ENCODE measurements around the gene KSR2. TPM values are rescaled to one million over a fixed set of nuclear protein-coding genes. Genes with fewer than 3 reads are reported as not detected.

KSR2 gene
- total RNA-seq, 1 donor from 2014 or later, result 0.30 TPM

DNA sequence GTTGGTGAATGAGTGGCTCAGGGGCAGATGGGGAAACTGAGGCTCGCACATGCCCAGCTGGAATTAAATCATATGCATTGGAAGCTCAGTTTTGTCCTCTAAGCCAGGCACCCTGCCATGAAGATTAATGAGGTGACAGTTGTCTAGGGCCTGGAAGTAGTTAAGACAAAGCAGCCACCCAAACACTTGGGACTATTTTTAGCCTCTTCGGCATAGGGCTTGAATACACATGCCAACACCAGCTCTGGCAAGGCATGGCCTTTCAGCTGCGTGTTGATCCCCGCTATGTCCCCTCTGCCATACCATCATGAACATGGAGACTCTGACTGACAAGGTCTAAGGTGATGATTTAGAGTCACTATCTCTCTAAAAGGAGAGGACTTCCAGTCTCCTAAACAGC lies 250.2 kb downstream of the KSR2 start:
- no peak for DNase-seq (ENCODE audit: low spot score)
- Histone ChIP-seq H3K79me2 (ENCODE audit: low read depth) (no peaks in the 10 kb centered on the region), H3K9me3 (ENCODE audit: low read depth) (no peaks in the 10 kb centered on the region), H3K36me3 (no peaks in the 10 kb centered on the region), H3K27ac (no peak overlapping the region), H3K4me3 (no peak overlapping the region), H3K27me3 (no peaks in the 10 kb centered on the region), H3F3A (ENCODE audit: low read depth) (no peaks in the 10 kb centered on the region), H3K9ac (no peak overlapping the region), H4K20me1 (ENCODE audit: low read depth) (no peaks in the 10 kb centered on the region), H3K4me1 (no peaks in the 10 kb centered on the region), H3K4me2 (no peak overlapping the region), H2AFZ (replicated peaks) (no peak overlapping the region)
- Mint-ChIP-seq H3K27me3 (ENCODE audit: insufficient read depth, low read depth) (no peaks in the 10 kb centered on the region), H3K36me3 (no peaks in the 10 kb centered on the region), H3K27ac (no peak overlapping the region), H3K4me3 (no peak overlapping the region), H3K4me1 (no peaks in the 10 kb centered on the region), H3K9me3 (no peaks in the 10 kb centered on the region)
- TF ChIP-seq, protein P1, sequence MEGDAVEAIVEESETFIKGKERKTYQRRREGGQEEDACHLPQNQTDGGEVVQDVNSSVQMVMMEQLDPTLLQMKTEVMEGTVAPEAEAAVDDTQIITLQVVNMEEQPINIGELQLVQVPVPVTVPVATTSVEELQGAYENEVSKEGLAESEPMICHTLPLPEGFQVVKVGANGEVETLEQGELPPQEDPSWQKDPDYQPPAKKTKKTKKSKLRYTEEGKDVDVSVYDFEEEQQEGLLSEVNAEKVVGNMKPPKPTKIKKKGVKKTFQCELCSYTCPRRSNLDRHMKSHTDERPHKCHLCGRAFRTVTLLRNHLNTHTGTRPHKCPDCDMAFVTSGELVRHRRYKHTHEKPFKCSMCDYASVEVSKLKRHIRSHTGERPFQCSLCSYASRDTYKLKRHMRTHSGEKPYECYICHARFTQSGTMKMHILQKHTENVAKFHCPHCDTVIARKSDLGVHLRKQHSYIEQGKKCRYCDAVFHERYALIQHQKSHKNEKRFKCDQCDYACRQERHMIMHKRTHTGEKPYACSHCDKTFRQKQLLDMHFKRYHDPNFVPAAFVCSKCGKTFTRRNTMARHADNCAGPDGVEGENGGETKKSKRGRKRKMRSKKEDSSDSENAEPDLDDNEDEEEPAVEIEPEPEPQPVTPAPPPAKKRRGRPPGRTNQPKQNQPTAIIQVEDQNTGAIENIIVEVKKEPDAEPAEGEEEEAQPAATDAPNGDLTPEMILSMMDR (IDR thresholded peaks at IDR 0.05), result no peak
- TF ChIP-seq EZH2phosphoT487 (IDR thresholded peaks at IDR 0.05) (no peak), EZH2 (IDR thresholded peaks at IDR 0.05) (no peak)

DNA sequence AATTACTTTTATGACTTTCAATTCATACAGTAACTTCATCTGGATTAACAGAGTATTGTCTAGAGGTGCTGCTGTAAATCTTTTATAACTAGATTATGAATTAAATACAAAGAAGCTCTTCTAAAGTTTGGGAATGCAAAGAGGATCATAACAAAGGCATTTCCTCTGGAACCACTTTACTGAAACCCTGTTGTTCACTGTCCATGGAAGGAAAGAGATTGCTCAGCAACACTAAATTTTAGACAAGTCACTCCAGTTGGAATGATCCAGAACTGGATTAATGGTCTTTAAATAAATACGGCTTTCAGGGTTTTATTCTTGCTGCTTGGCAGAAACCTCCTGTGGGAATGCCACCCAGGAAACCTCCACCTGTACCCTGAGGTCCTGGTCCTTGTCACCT lies 250.6 kb downstream of the KSR2 start:
- Histone ChIP-seq H3K4me2 (no peak overlapping the region), H2AFZ (replicated peaks) (no peak overlapping the region), H3K4me3 (no peak overlapping the region), H3K9me3 (ENCODE audit: low read depth) (no peaks in the 10 kb centered on the region), H3K36me3 (no peaks in the 10 kb centered on the region), H3K4me1 (no peaks in the 10 kb centered on the region), H3K27ac (no peak overlapping the region), H3F3A (ENCODE audit: low read depth) (no peaks in the 10 kb centered on the region), H3K79me2 (ENCODE audit: low read depth) (no peaks in the 10 kb centered on the region), H4K20me1 (ENCODE audit: low read depth) (no peaks in the 10 kb centered on the region), H3K27me3 (no peaks in the 10 kb centered on the region), H3K9ac (no peak overlapping the region)
- Mint-ChIP-seq H3K9me3 (no peaks in the 10 kb centered on the region), H3K4me1 (no peaks in the 10 kb centered on the region), H3K27me3 (ENCODE audit: insufficient read depth, low read depth) (no peaks in the 10 kb centered on the region), H3K36me3 (no peaks in the 10 kb centered on the region), H3K27ac (no peak overlapping the region), H3K4me3 (no peak overlapping the region)
- no peak for TF ChIP-seq EZH2 (IDR thresholded peaks at IDR 0.05)
- TF ChIP-seq EZH2phosphoT487 (IDR thresholded peaks at IDR 0.05), result no peak
- TF ChIP-seq, protein P1 (IDR thresholded peaks at IDR 0.05), result no peak
- no peak for DNase-seq (ENCODE audit: low spot score)

DNA sequence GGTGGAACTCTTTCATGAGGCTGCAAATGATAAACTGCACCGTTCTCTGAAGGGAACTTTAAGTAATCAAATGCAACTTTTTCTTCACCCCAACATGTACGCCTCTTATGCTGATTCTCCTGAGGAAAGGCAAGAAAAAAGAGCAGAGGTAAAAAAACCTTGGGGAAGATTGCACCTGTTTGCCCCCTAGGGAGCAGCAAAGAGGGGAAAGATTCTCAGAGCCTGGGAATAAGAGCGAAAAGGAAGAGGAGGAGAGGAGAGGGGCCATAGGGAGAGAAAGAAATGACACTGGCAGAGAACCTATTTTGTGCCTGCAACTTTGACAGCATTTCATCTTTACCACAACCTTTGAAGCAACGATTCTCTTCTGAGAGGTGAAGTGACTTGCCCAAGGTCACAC lies 254.6 kb downstream of the KSR2 start:
- H3K4me3 ChIP-seq, result no peak overlapping the region
- no peaks in the 10 kb centered on the region for H3K27me3 ChIP-seq
- no peak overlapping the region for H2AFZ ChIP-seq (replicated peaks)
- no peak overlapping the region for H3K4me3 Mint-ChIP-seq
- H3K9ac ChIP-seq, result no peak overlapping the region
- H3K27ac Mint-ChIP-seq, result no peak overlapping the region
- H3K4me2 ChIP-seq, result no peak overlapping the region
- TF ChIP-seq, protein P1 (IDR thresholded peaks at IDR 0.05), result no peak
- TF ChIP-seq EZH2phosphoT487 (IDR thresholded peaks at IDR 0.05), result no peak
- TF ChIP-seq EZH2 (IDR thresholded peaks at IDR 0.05), result no peak
- H3K4me1 Mint-ChIP-seq, result no peaks in the 10 kb centered on the region
- H4K20me1 ChIP-seq (ENCODE audit: low read depth), result no peaks in the 10 kb centered on the region
- H3K36me3 ChIP-seq, result no peaks in the 10 kb centered on the region
- H3K9me3 ChIP-seq (ENCODE audit: low read depth), result no peaks in the 10 kb centered on the region
- no peaks in the 10 kb centered on the region for H3F3A ChIP-seq (ENCODE audit: low read depth)
- no peaks in the 10 kb centered on the region for H3K36me3 Mint-ChIP-seq
- no peak overlapping the region for H3K27ac ChIP-seq
- H3K27me3 Mint-ChIP-seq (ENCODE audit: insufficient read depth, low read depth), result peaks cover 2% of the 10 kb centered on the region
- H3K79me2 ChIP-seq (ENCODE audit: low read depth), result no peaks in the 10 kb centered on the region
- DNase-seq (ENCODE audit: low spot score), result no peak
- no peaks in the 10 kb centered on the region for H3K4me1 ChIP-seq
- no peaks in the 10 kb centered on the region for H3K9me3 Mint-ChIP-seq
